HEK293T (cell line): ENCODE measurements around the gene TATDN3.

Source experiments
- CTCF ChIA-PET: fragments of 350-600 bp; formaldehyde crosslinking; extraction: SDS; loops from one replicate; lab custom pipeline; 2021; ENCODE audit warnings: antibody characterized with exemption, inconsistent platforms; lab: Yijun Ruan, JAX
- POLR2A ChIA-PET: fragments of 350-600 bp; formaldehyde crosslinking; extraction: SDS; loops from one replicate; lab custom pipeline; 2020; ENCODE audit warnings: antibody characterized with exemption, inconsistent platforms; lab: Yijun Ruan, JAX
- DNase-seq: peaks from one replicate; pipeline ENCODE4 v3.0.0; 2012; ENCODE audit warnings: mixed read lengths; ENCODE audit errors: extremely low spot score
- ARNT ChIP-seq: fragments of 450-650 bp; IDR thresholded peaks from 2 replicates; pipeline ENCODE4 v1.6.1; 2017; ENCODE audit warnings: mild to moderate bottlenecking
- BHLHE40 ChIP-seq: fragments of 450-650 bp; IDR thresholded peaks from 2 replicates; pipeline ENCODE4 v1.6.1; 2016; ENCODE audit warnings: mild to moderate bottlenecking, moderate library complexity, borderline replicate concordance
- CTBP1 ChIP-seq: fragments of 450-650 bp; IDR thresholded peaks from 2 replicates; pipeline ENCODE4 v1.6.1; 2016; ENCODE audit warnings: borderline replicate concordance
- ELF4 ChIP-seq: fragments of 450-650 bp; IDR thresholded peaks from 2 replicates; pipeline ENCODE4 v1.6.1; 2017; ENCODE audit warnings: antibody characterized with exemption
- FOXA1 ChIP-seq: fragments of 450-650 bp; IDR thresholded peaks from 2 replicates; pipeline ENCODE4 v1.6.1; 2016; ENCODE audit warnings: mild to moderate bottlenecking
- FOXK2 ChIP-seq: fragments of 450-650 bp; IDR thresholded peaks from 2 replicates; pipeline ENCODE4 v1.6.1; 2016; ENCODE audit warnings: mild to moderate bottlenecking
- FOXM1 ChIP-seq: fragments of 450-650 bp; IDR thresholded peaks from 2 replicates; pipeline ENCODE4 v1.6.1; 2017; ENCODE audit warnings: mild to moderate bottlenecking, borderline replicate concordance
- HDGF ChIP-seq: fragments of 450-650 bp; IDR thresholded peaks from 2 replicates; pipeline ENCODE4 v1.6.1; 2017; ENCODE audit warnings: antibody characterized with exemption, borderline replicate concordance
- L3MBTL2 ChIP-seq: fragments of 450-650 bp; conservative IDR thresholded peaks from 2 replicates; pipeline ENCODE4 v1.6.1; 2016; ENCODE audit warnings: mild to moderate bottlenecking
- LEF1 ChIP-seq: fragments of 450-650 bp; IDR thresholded peaks from 2 replicates; pipeline ENCODE4 v1.6.1; 2017; ENCODE audit warnings: mild to moderate bottlenecking, borderline replicate concordance
- NFRKB ChIP-seq: fragments of 450-650 bp; IDR thresholded peaks from 2 replicates; pipeline ENCODE4 v1.6.1; 2016; ENCODE audit warnings: mild to moderate bottlenecking, moderate library complexity
- PKNOX1 ChIP-seq: fragments of 450-650 bp; IDR thresholded peaks from 2 replicates; pipeline ENCODE4 v1.6.1; 2016
- SP1 ChIP-seq: fragments of 450-650 bp; IDR thresholded peaks from 2 replicates; pipeline ENCODE4 v1.6.1; 2017
- SUZ12 ChIP-seq: fragments of 450-650 bp; IDR thresholded peaks from 2 replicates; pipeline ENCODE4 v1.6.1; 2016; ENCODE audit warnings: mild to moderate bottlenecking
- TARDBP ChIP-seq: fragments of 450-650 bp; IDR thresholded peaks from 2 replicates; pipeline ENCODE4 v1.6.1; 2016
- ZNF384 ChIP-seq: fragments of 450-650 bp; IDR thresholded peaks from 2 replicates; pipeline ENCODE4 v1.6.1; 2016

The TATDN3 gene

DNA sequence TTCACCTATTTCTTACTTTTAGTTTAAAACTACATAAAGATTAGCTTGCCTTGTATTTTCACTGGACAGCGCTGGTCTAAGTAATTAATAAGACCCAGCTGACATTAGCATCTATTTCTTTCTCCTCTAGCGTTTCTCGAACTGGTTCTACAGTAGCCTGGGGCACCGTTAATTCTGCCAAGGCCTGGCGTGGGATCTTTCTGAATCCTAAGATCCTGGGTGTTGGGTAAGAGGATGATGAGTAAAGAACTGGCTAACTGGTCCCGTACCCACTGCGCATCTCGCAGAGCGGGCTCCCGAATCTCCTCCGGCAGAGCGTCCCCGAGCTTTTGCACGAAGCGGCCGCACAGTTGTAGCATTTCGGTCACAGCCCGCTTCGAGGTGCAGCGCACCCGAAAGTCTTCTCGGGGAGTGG, 426 bp upstream of the TATDN3 start:
- DNase-seq = peak; percentile 74
- POLR2A ChIA-PET = interaction anchor here (0.5 to 2.1 kb wide), 11 partner anchors 9 to 223 kb away, joined by 3 to 9 read pairs (median 3); partner anchors contain the start of gene FLVCR1
- peak; percentile 46; the same call in 1 of the 2 replicates for TF ChIP-seq L3MBTL2
- no peak for TF ChIP-seq ZNF384
- no peak for TF ChIP-seq SP1
- no peak for TF ChIP-seq PKNOX1
- no peak for TF ChIP-seq FOXK2
- no peak for TF ChIP-seq ELF4
- no peak for TF ChIP-seq TARDBP
- CTCF ChIA-PET = interaction anchor here (0.6 to 1.1 kb wide), 4 partner anchors 41 to 335 kb away, joined by 4 to 5 read pairs (median 4); no protein-coding TSS in a partner anchor

- ChIA-PET CTCF (interaction anchor here (0.6 to 1.7 kb wide), 2 partner anchors 22 to 43 kb away, joined by 3 to 4 read pairs; no protein-coding TSS in a partner anchor), POLR2A (interaction anchor here (1.4 to 1.8 kb wide), 4 partner anchors 63 to 195 kb away, joined by 3 to 9 read pairs (median 3); partner anchors contain the start of gene FLVCR1)
- no peak for TF ChIP-seq BHLHE40
- peak; percentile 63; the same call in 1 of the 2 replicates for TF ChIP-seq ZNF384
- DNase-seq = no peak
Observed at GRCh38 chr1:212792396-212792908, 758 bp downstream of the TATDN3 start.

DNA sequence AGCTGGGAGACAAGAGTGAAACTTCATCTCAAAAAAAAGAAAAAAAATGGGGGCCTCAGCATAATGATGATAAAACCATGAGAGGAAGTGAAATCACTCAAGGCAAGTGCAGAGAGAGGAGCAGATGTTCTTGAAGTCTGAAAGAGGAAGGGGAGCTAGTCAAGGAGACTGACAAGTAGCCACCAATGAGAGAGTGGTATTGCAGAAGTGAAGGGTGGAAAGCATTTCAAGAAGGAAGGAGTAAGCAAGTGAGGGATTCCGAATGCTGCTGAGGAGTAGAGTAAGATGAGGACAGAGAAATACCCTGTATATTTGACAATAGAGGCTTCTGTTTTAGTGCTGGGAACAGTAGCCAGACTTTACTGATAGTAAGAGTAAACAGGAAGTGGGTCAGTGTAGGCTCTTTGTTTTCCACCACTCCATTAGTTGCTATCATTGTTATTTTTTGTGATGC, 2.9 kb downstream of the TATDN3 start:
- ChIA-PET CTCF (no interaction called here), POLR2A (no interaction called here)
- TF ChIP-seq BHLHE40 (no peak), HDGF (no peak), FOXM1 (no peak), FOXK2 (no peak), LEF1 (no peak), ELF4 (no peak), NFRKB (no peak), TARDBP (no peak), SUZ12 (no peak), CTBP1 (no peak), FOXA1 (no peak), ARNT (no peak), ZNF384 (no peak), PKNOX1 (no peak), L3MBTL2 (no peak), SP1 (no peak)
- DNase-seq = no peak

- CTCF ChIA-PET = interaction anchor here (0.6 kb wide), 1 partner anchor 467 kb away, joined by 4 read pairs; no protein-coding TSS in a partner anchor
Observed at GRCh38 chr1:212797681-212798080, 6.0 kb downstream of the TATDN3 start.

DNA sequence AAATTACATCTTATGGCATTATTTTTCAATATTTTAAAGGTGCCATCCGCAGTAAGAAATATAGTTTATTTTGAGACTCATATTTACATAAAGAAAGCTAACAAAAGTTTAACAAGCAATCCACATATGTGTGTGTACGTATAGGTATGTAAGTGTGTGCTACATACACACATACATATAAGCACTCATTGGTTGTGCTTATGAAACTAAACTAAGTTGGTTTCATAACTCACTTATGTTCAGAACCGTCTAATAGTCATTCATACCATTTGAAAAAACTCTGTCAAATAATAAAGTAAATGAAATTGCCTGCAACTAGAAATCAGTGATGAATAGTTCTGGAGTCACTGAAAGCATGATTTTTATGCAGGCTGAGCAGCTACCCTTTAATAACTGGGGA, 14.1 kb downstream of the TATDN3 start:
- no peak for DNase-seq
- ChIA-PET CTCF (interaction anchor here (0.6 kb wide), 1 partner anchor 724 kb away, joined by 3 read pairs; no protein-coding TSS in a partner anchor), POLR2A (no interaction called here)
- TF ChIP-seq FOXM1 (no peak), TARDBP (no peak), HDGF (no peak), SUZ12 (no peak), ZNF384 (no peak), LEF1 (no peak), NFRKB (no peak), PKNOX1 (no peak)

More at GRCh38 chr1:212797681-212798080, 6.0 kb downstream of the TATDN3 start:
- POLR2A ChIA-PET = no interaction called here
- DNase-seq = no peak
- TF ChIP-seq CTBP1 (no peak), NFRKB (no peak), LEF1 (no peak), SP1 (no peak), TARDBP (no peak), ELF4 (no peak), SUZ12 (no peak), FOXK2 (no peak), HDGF (no peak), BHLHE40 (no peak), L3MBTL2 (no peak), ARNT (no peak), FOXA1 (no peak), ZNF384 (no peak), FOXM1 (no peak), PKNOX1 (no peak)
